SH-SY5Y (cell line): Measurements from ENCODE around the gene ITGB3.

Source experiments
- GATA2 ChIP-seq: IDR thresholded peaks from 2 replicates; pipeline ENCODE4 v1.6.1; 2011; ENCODE audit warnings: mild to moderate bottlenecking, low read depth, low read length
- GATA3 ChIP-seq: IDR thresholded peaks from 2 replicates; pipeline ENCODE4 v1.6.1; 2011; ENCODE audit warnings: low read depth, mild to moderate bottlenecking, low read length, moderate library complexity

DNA sequence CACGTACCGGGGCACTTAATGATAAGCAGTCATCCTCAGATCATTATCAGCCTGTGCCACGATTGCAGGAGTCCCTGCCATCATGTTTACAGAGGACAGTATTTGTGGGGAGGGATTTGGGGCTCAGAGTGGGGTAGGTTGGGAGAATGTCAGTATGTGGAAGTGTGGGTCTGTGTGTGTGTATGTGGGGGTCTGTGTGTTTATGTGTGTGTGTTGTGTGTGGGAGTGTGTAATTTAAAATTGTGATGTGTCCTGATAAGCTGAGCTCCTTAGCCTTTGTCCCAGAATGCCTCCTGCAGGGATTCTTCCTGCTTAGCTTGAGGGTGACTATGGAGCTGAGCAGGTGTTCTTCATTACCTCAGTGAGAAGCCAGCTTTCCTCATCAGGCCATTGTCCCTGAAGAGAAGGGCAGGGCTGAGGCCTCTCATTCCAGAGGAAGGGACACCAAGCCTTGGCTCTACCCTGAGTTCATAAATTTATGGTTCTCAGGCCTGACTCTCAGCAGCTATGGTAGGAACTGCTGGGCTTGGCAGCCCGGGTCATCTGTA lies 56.6 kb downstream of the ITGB3 start:
- TF ChIP-seq GATA2 (no peak), GATA3 (no peak)
